ENCODE measurements around the gene FRMD4A. TPM values are rescaled to one million over a fixed set of nuclear protein-coding genes. Genes with fewer than 3 reads are reported as not detected.

The FRMD4A gene
- total RNA-seq, 2 experiments from 2014 or later, result 0.17 TPM; not detected in 1

GRCh38 chr10:14040787-14041631 is 289.7 kb downstream of the FRMD4A start:
- Histone ChIP-seq H4K20me1 (ENCODE audit: insufficient read depth, low read length) (no peaks in the 10 kb centered on the region), H3K4me1 (ENCODE audit: insufficient read depth, low read length, poor library complexity, severe bottlenecking) (no peaks in the 10 kb centered on the region), H3K9me2 (ENCODE audit: insufficient read depth, low read length) (no peaks in the 10 kb centered on the region), H3K79me2 (ENCODE audit: insufficient read depth, low read depth, low read length) (no peaks in the 10 kb centered on the region), H3K9me3 (ENCODE audit: low read length) (no peaks in the 10 kb centered on the region), H3K36me3 (ENCODE audit: insufficient read depth, low read length) (no peaks in the 10 kb centered on the region), H3K4me3 (ENCODE audit: low read depth, low read length, poor library complexity, severe bottlenecking) (no peak overlapping the region), H3K27ac (ENCODE audit: low read depth, low read length, poor library complexity, severe bottlenecking) (no peak overlapping the region), H3K4me2 (ENCODE audit: low read length) (no peak overlapping the region), H2AFZ (ENCODE audit: low read length) (no peak overlapping the region)
- intact Hi-C loops (cut with micrococcal nuclease; ENCODE audit: unreplicated experiment), result no loop called here
- BruUV-seq (replicated peaks), result no TSS peak
- CTCF ChIA-PET (ENCODE audit: unreplicated experiment), result no interaction called here
- POLR2A ChIA-PET, result interaction anchor here (0.8 kb wide), 1 partner anchor 16 kb away, joined by 3 read pairs; no protein-coding TSS in a partner anchor
- TF ChIP-seq EZH2phosphoT487 (IDR thresholded peaks at IDR 0.05; ENCODE audit: borderline replicate concordance, low read depth, low read length), result no peak
- TF ChIP-seq CTCF (conservative IDR thresholded peaks at IDR 0.05; ENCODE audit: low read length), result no peak
- no peak for DNase-seq (ENCODE audit: low spot score)

- BruUV-seq (replicated peaks), result no TSS peak
- Histone ChIP-seq H3K9me3 (ENCODE audit: low read length) (no peaks in the 10 kb centered on the region), H3K9me2 (ENCODE audit: insufficient read depth, low read length) (no peaks in the 10 kb centered on the region), H3K4me3 (ENCODE audit: low read depth, low read length, poor library complexity, severe bottlenecking) (no peak overlapping the region), H3K4me1 (ENCODE audit: insufficient read depth, low read length, poor library complexity, severe bottlenecking) (no peaks in the 10 kb centered on the region), H3K36me3 (ENCODE audit: insufficient read depth, low read length) (no peaks in the 10 kb centered on the region), H3K79me2 (ENCODE audit: insufficient read depth, low read depth, low read length) (no peaks in the 10 kb centered on the region), H3K4me2 (ENCODE audit: low read length) (no peak overlapping the region), H4K20me1 (ENCODE audit: insufficient read depth, low read length) (no peaks in the 10 kb centered on the region), H3K27ac (ENCODE audit: low read depth, low read length, poor library complexity, severe bottlenecking) (no peak overlapping the region), H2AFZ (ENCODE audit: low read length) (no peak overlapping the region)
- DNase-seq (ENCODE audit: low spot score), result no peak
- TF ChIP-seq CTCF (conservative IDR thresholded peaks at IDR 0.05; ENCODE audit: low read length), result no peak
- no peak for TF ChIP-seq EZH2phosphoT487 (IDR thresholded peaks at IDR 0.05; ENCODE audit: borderline replicate concordance, low read depth, low read length)
- intact Hi-C loops (cut with micrococcal nuclease; ENCODE audit: unreplicated experiment), result no loop called here
- CTCF ChIA-PET (ENCODE audit: unreplicated experiment), result no interaction called here
- POLR2A ChIA-PET, result interaction anchor here (0.8 kb wide), 1 partner anchor 15 kb away, joined by 3 read pairs; no protein-coding TSS in a partner anchor
Measured at GRCh38 chr10:14039968-14040668, 290.6 kb downstream of the FRMD4A start.
